Mesothelial cell of epicardium (in vitro differentiated cells): ENCODE measurements around the gene MTCL1. TPM values are rescaled to one million over a fixed set of nuclear protein-coding genes. Genes with fewer than 3 reads are reported as not detected.
"Not testable (repeated sequence)": the region's sequence is repeated elsewhere in the genome, so short reads cannot be mapped to it uniquely, and the experiment has no call there.

Source experiments
- DNase-seq, 2 experiments: peaks; one replicate each; pipeline ENCODE4 v3.0.0; 2021; ENCODE audit warnings: low spot score in 2 of 2; ENCODE audit not compliant: unreplicated experiment in 2 of 2
- H3K27ac Mint-ChIP-seq: 2 replicates; pipeline ENCODE4 v1.8.0; 2021; ENCODE audit warnings: mixed read lengths
- H3K27me3 Mint-ChIP-seq: 2 replicates; pipeline ENCODE4 v1.8.0; 2021; ENCODE audit warnings: low read depth, mixed read lengths
- H3K36me3 Mint-ChIP-seq: 2 replicates; pipeline ENCODE4 v1.8.0; 2021; ENCODE audit warnings: mixed read lengths
- H3K4me1 Mint-ChIP-seq: 2 replicates; pipeline ENCODE4 v1.8.0; 2021; ENCODE audit warnings: mixed read lengths
- H3K4me3 Mint-ChIP-seq: 2 replicates; pipeline ENCODE4 v1.8.0; 2021; ENCODE audit warnings: mild to moderate bottlenecking, moderate library complexity, mixed read lengths
- H3K9me3 Mint-ChIP-seq: 2 replicates; pipeline ENCODE4 v1.8.0; 2021; ENCODE audit warnings: mixed read lengths
- CTCF ChIP-seq: fragments of 200-600 bp; sonication (generic); IDR thresholded peaks from one replicate; pipeline ENCODE4 v1.5.0; 2021; ENCODE audit warnings: antibody characterized with exemption; ENCODE audit not compliant: unreplicated experiment
- total RNA-seq: library from RNA; stranded (reverse); gene quantifications from 3 replicates; pipeline ENCODE4 v1.2.1, GENCODE V29; 2021

The MTCL1 gene
- total RNA-seq, 1 donor from 2014 or later = 24.7 TPM

GRCh38 chr18:8760984-8761383 is 55.6 kb downstream of the MTCL1 start:
- peaks cover 16% of the 10 kb centered on the region for H3K9me3 Mint-ChIP-seq
- peaks cover 20% of the 10 kb centered on the region for H3K36me3 Mint-ChIP-seq
- no peaks in the 10 kb centered on the region for H3K27me3 Mint-ChIP-seq
- H3K4me3 Mint-ChIP-seq = no peak overlapping the region
- TF ChIP-seq CTCF = no peak
- H3K27ac Mint-ChIP-seq = no peak overlapping the region
- H3K4me1 Mint-ChIP-seq = peaks cover 10% of the 10 kb centered on the region
- no peak for DNase-seq

- H3K27me3 Mint-ChIP-seq, H3K4me3 Mint-ChIP-seq, H3K27ac Mint-ChIP-seq, DNase-seq: not testable (repeated sequence)
- H3K4me1 Mint-ChIP-seq = peaks cover 14% of the 10 kb centered on the region
- peaks cover 16% of the 10 kb centered on the region for H3K9me3 Mint-ChIP-seq
- H3K36me3 Mint-ChIP-seq = peaks cover 20% of the 10 kb centered on the region
Observed at GRCh38 chr18:8761535-8761934, 56.2 kb downstream of the MTCL1 start.

- H3K36me3 Mint-ChIP-seq = peaks cover 20% of the 10 kb centered on the region
- peaks cover 22% of the 10 kb centered on the region for H3K4me1 Mint-ChIP-seq
- H3K4me3 Mint-ChIP-seq = no peak overlapping the region
- TF ChIP-seq CTCF = no peak
- H3K9me3 Mint-ChIP-seq = peaks cover 16% of the 10 kb centered on the region
- H3K27ac Mint-ChIP-seq = no peak overlapping the region
- no peaks in the 10 kb centered on the region for H3K27me3 Mint-ChIP-seq
- DNase-seq = no peak
Observed at GRCh38 chr18:8762968-8763367, 57.6 kb downstream of the MTCL1 start.

GRCh38 chr18:8763611-8764010 is 58.3 kb downstream of the MTCL1 start:
- Mint-ChIP-seq H3K9me3 (peaks cover 16% of the 10 kb centered on the region), H3K27ac (no peak overlapping the region), H3K36me3 (peaks cover 20% of the 10 kb centered on the region), H3K4me3 (no peak overlapping the region), H3K27me3 (no peaks in the 10 kb centered on the region), H3K4me1 (peaks cover 22% of the 10 kb centered on the region)
- DNase-seq = no peak
- no peak for TF ChIP-seq CTCF

GRCh38 chr18:8765783-8766463 is 60.6 kb downstream of the MTCL1 start:
- peaks cover 22% of the 10 kb centered on the region for H3K4me1 Mint-ChIP-seq
- DNase-seq = no peak
- no peak for TF ChIP-seq CTCF
- peaks cover 20% of the 10 kb centered on the region for H3K36me3 Mint-ChIP-seq
- no peaks in the 10 kb centered on the region for H3K27me3 Mint-ChIP-seq
- H3K4me3 Mint-ChIP-seq = peak overlapping the region; percentile 6
- no peak overlapping the region for H3K27ac Mint-ChIP-seq
- H3K9me3 Mint-ChIP-seq = peaks cover 16% of the 10 kb centered on the region

GRCh38 chr18:8766559-8767293 is 61.4 kb downstream of the MTCL1 start:
- no peak for TF ChIP-seq CTCF
- H3K4me1 Mint-ChIP-seq = peaks cover 22% of the 10 kb centered on the region
- peaks cover 8% of the 10 kb centered on the region for H3K9me3 Mint-ChIP-seq
- DNase-seq = no peak
- no peaks in the 10 kb centered on the region for H3K27me3 Mint-ChIP-seq
- no peak overlapping the region for H3K27ac Mint-ChIP-seq
- H3K4me3 Mint-ChIP-seq = no peak overlapping the region
- H3K36me3 Mint-ChIP-seq = peaks cover 14% of the 10 kb centered on the region
